Keratinocyte (primary cell): ENCODE data around the gene C7. TPM values are rescaled to one million over a fixed set of nuclear protein-coding genes. Genes with fewer than 3 reads are reported as not detected.
"Not testable (repeated sequence)": the region's sequence is repeated elsewhere in the genome, so short reads cannot be mapped to it uniquely, and the experiment has no call there.

ENCODE experiments used
- DNase-seq: peaks from one replicate; pipeline ENCODE4 v3.0.0-alpha.2; 2011; ENCODE audit warnings: low read depth, missing footprints, low spot score
- FAIRE-seq: peaks from 2 replicates; lab custom pipeline; 2011; peaks lifted over from hg19 to GRCh38; lab: Jason Lieb, UNC
- H2AFZ ChIP-seq: 2 replicates; pipeline ENCODE4 v1.6.0; 2012; ENCODE audit warnings: low read length, control low read depth, inconsistent platforms; ENCODE audit not compliant: control insufficient read depth
- H3K27ac ChIP-seq: 2 replicates; pipeline ENCODE4 v1.5.1; 2011; ENCODE audit warnings: low read length; ENCODE audit not compliant: control insufficient read depth, insufficient read depth
- H3K27me3 ChIP-seq: 3 replicates; pipeline ENCODE4 v1.6.0; 2011; ENCODE audit warnings: low read length; ENCODE audit not compliant: control insufficient read depth, insufficient read depth; ENCODE audit errors: extremely low read depth
- H3K36me3 ChIP-seq, 2 experiments: 2 replicates in 1 of 2; 3 replicates in 1 of 2; pipeline ENCODE4 v1.5.1; 2011; ENCODE audit warnings: low read length in 2 of 2, mild to moderate bottlenecking in 1 of 2; ENCODE audit not compliant: control insufficient read depth in 2 of 2, insufficient read depth in 2 of 2; ENCODE audit errors: extremely low read depth in 1 of 2
- H3K4me1 ChIP-seq: 3 replicates; pipeline ENCODE4 v1.5.1; 2011; ENCODE audit warnings: low read length; ENCODE audit not compliant: control insufficient read depth, insufficient read depth; ENCODE audit errors: extremely low read depth
- H3K4me2 ChIP-seq: 3 replicates; pipeline ENCODE4 v1.6.0; 2011; ENCODE audit warnings: low read depth, low read length; ENCODE audit not compliant: control insufficient read depth, insufficient read depth; ENCODE audit errors: extremely low read depth
- H3K4me3 ChIP-seq, 3 experiments: fragments of 200-600 bp in 1 of 3; sonication (generic) in 1 of 3; 2 replicates in 2 of 3; 3 replicates in 1 of 3; pipeline ENCODE4 v1.5.1; 2011 to 2016; ENCODE audit warnings: low read length in 3 of 3, mild to moderate bottlenecking in 3 of 3, control low read depth in 2 of 3, inconsistent platforms in 1 of 3, low read depth in 1 of 3, mixed read lengths in 1 of 3, mixed run types in 1 of 3, moderate library complexity in 1 of 3; ENCODE audit not compliant: control insufficient read depth in 2 of 3, insufficient read depth in 2 of 3; ENCODE audit errors: extremely low read depth in 1 of 3
- H3K79me2 ChIP-seq: 2 replicates; pipeline ENCODE4 v1.6.0; 2012; ENCODE audit warnings: low read length; ENCODE audit not compliant: control insufficient read depth, insufficient read depth
- H3K9ac ChIP-seq: 3 replicates; pipeline ENCODE4 v1.6.0; 2011; ENCODE audit warnings: low read length; ENCODE audit not compliant: control insufficient read depth, insufficient read depth; ENCODE audit errors: extremely low read depth
- H3K9me1 ChIP-seq: 3 replicates; pipeline ENCODE4 v1.6.0; 2011; ENCODE audit warnings: low read length; ENCODE audit not compliant: control insufficient read depth, insufficient read depth; ENCODE audit errors: extremely low read depth
- H3K9me3 ChIP-seq: 2 replicates; pipeline ENCODE4 v1.5.1; 2012; ENCODE audit warnings: low read depth, low read length; ENCODE audit not compliant: control insufficient read depth
- H4K20me1 ChIP-seq: 3 replicates; pipeline ENCODE4 v1.6.0; 2011; ENCODE audit warnings: low read length; ENCODE audit not compliant: control insufficient read depth, insufficient read depth; ENCODE audit errors: extremely low read depth
- EZH2 ChIP-seq: IDR thresholded peaks from one replicate; pipeline ENCODE4 v1.6.1; 2012; ENCODE audit warnings: inconsistent platforms, mild to moderate bottlenecking, low read length, moderate library complexity
- dilution Hi-C: fragments of 300-500 bp; cut with MboI; formaldehyde crosslinking; loops from one replicate; pipeline ENCODE4 v1.7.0; 2020; ENCODE audit warnings: low sequenced_read_pairs; ENCODE audit not compliant: extremely low pct_ligation_motif_present
- polyA plus RNA-seq, 5 experiments: library from polyadenylated mRNA; depleted of rRNA in 3 of 5; stranded (reverse) in 3 of 5; stranded (forward) in 1 of 5; unstranded in 1 of 5; fragments of >200 nt; gene quantifications; 1 replicate in 1 of 5; 2 replicates in 3 of 5; 3 replicates in 1 of 5; pipeline versions ENCODE4 v1.2.1 to v1.2.3, GENCODE V29; 2011 to 2012; ENCODE audit warnings: missing spikeins in 2 of 5, low read depth in 1 of 5, low replicate concordance in 1 of 5
- TF ChIP-seq, protein P1 (sequence below), 3 experiments: IDR thresholded peaks in 1 of 3; conservative IDR thresholded peaks in 1 of 3; optimal IDR thresholded peaks in 1 of 3; 2 replicates in 2 of 3; 3 replicates in 1 of 3; pipeline versions ENCODE3 to v1.5.1; 2011; ENCODE audit warnings: low read length in 3 of 3, mild to moderate bottlenecking in 3 of 3, moderate library complexity in 2 of 3, control low read depth in 1 of 3, inconsistent platforms in 1 of 3; ENCODE audit not compliant: insufficient read depth in 2 of 3; ENCODE audit errors: extremely low read depth in 1 of 3

Gene C7
- polyA plus RNA-seq, 1 donor (not counting 4 experiments of a cell fraction or from before 2014, with no cell fraction given) = not detected

DNA sequence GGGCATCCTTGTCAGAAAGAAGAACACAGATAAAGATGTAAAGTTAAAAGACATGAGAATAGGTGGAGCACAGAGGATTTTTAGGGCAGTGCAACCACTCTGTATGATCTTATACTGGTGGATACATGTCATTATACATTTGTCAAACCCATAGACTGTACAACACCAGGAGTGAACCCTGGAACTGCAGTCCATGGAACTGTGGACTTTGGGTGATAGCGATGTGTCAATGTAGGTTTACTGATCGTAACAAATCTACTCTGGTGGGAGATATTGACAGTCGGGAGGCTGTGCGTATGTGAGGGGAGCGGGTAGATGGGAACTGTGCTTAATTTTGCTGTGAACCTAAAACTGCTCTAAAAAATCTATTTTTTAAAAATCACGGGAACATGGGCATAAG is 101.3 kb downstream of the C7 start:
- DNase-seq (no peak), FAIRE-seq (no peak)
- no peaks in the 10 kb centered on the region for H3K79me2 ChIP-seq
- no peak for TF ChIP-seq EZH2
- TF ChIP-seq, protein P1, sequence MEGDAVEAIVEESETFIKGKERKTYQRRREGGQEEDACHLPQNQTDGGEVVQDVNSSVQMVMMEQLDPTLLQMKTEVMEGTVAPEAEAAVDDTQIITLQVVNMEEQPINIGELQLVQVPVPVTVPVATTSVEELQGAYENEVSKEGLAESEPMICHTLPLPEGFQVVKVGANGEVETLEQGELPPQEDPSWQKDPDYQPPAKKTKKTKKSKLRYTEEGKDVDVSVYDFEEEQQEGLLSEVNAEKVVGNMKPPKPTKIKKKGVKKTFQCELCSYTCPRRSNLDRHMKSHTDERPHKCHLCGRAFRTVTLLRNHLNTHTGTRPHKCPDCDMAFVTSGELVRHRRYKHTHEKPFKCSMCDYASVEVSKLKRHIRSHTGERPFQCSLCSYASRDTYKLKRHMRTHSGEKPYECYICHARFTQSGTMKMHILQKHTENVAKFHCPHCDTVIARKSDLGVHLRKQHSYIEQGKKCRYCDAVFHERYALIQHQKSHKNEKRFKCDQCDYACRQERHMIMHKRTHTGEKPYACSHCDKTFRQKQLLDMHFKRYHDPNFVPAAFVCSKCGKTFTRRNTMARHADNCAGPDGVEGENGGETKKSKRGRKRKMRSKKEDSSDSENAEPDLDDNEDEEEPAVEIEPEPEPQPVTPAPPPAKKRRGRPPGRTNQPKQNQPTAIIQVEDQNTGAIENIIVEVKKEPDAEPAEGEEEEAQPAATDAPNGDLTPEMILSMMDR (optimal IDR thresholded peaks at IDR 0.05 in 1 of 3, IDR thresholded peaks at IDR 0.05 in 1 of 3, conservative IDR thresholded peaks at IDR 0.05 in 1 of 3; ENCODE audit: extremely low read depth in 1 of 3, insufficient read depth in 2 of 3, low read length in 3 of 3) = no peak
- H4K20me1 ChIP-seq = no peaks in the 10 kb centered on the region
- H3K4me3 ChIP-seq = no peak overlapping the region
- H3K27ac ChIP-seq = no peak overlapping the region
- H2AFZ ChIP-seq = no peak overlapping the region
- no peaks in the 10 kb centered on the region for H3K4me1 ChIP-seq
- dilution Hi-C loops = no loop called here
- H3K9ac ChIP-seq = no peak overlapping the region
- no peaks in the 10 kb centered on the region for H3K27me3 ChIP-seq
- H3K9me3 ChIP-seq = no peaks in the 10 kb centered on the region
- H3K9me1 ChIP-seq = no peaks in the 10 kb centered on the region
- H3K4me2 ChIP-seq = no peak overlapping the region
- no peaks in the 10 kb centered on the region for H3K36me3 ChIP-seq

DNA sequence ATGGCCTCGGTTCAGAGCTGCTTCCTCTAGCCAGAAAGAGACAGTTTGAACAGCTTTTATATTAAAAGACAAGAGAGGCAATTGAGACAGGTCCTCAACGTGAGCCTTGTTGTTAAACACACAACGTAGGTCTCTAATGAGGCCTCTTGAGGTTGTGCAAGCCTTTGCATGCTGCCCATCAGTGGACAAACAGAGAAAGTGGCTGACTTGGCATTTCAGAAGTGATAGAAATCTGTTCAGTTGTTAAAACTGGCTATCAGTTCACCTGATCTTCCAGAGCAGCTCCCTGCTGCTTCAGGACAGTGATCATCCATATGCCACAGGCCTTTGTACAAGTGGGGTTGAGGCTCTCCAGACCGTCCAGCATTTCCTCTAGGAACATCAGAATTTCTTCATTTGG is 103.0 kb downstream of the C7 start:
- no peak for FAIRE-seq
- H3K79me2 ChIP-seq = no peaks in the 10 kb centered on the region
- H3K4me1 ChIP-seq = no peaks in the 10 kb centered on the region
- H3K9me3 ChIP-seq = no peaks in the 10 kb centered on the region
- H3K27me3 ChIP-seq = no peaks in the 10 kb centered on the region
- H3K9me1 ChIP-seq = no peaks in the 10 kb centered on the region
- no peak overlapping the region for H2AFZ ChIP-seq
- no peak overlapping the region for H3K4me3 ChIP-seq
- no peak overlapping the region for H3K27ac ChIP-seq
- no peak overlapping the region for H3K4me2 ChIP-seq
- no peak overlapping the region for H3K9ac ChIP-seq
- no peak for DNase-seq
- no peaks in the 10 kb centered on the region for H3K36me3 ChIP-seq
- dilution Hi-C loops = no loop called here
- TF ChIP-seq EZH2 = no peak
- TF ChIP-seq, protein P1 (optimal IDR thresholded peaks at IDR 0.05 in 1 of 3, IDR thresholded peaks at IDR 0.05 in 1 of 3, conservative IDR thresholded peaks at IDR 0.05 in 1 of 3; ENCODE audit: extremely low read depth in 1 of 3, insufficient read depth in 2 of 3, low read length in 3 of 3) = no peak
- H4K20me1 ChIP-seq = no peaks in the 10 kb centered on the region

DNA sequence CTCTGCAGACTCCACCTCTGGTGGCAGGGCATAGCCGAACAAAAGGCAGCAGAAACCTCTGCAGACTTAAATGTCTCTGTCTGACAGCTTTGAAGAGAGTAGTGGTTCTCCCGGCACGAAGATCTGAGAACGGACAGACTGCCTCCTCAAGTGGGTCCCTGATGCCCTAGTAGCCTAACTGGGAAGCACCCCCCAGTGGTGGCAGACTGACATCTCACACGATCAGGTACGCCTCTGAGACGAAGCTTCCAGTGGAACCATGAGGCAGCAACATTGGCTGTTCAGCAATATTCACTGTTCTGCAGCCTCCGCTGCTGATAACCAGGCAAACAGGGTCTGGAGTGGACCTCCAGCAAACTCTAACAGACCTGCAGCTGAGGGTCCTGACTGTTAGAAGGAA is 113.3 kb downstream of the C7 start:
- H3K9ac ChIP-seq, H3K4me2 ChIP-seq, H3K79me2 ChIP-seq, dilution Hi-C loops, DNase-seq, H4K20me1 ChIP-seq, H3K4me1 ChIP-seq, H3K4me3 ChIP-seq, H3K9me3 ChIP-seq, H3K27me3 ChIP-seq, H3K9me1 ChIP-seq, FAIRE-seq, H2AFZ ChIP-seq, H3K27ac ChIP-seq, H3K36me3 ChIP-seq: not testable (repeated sequence)
